ENCODE data around the gene BPTF. TPM values are rescaled to one million over a fixed set of nuclear protein-coding genes. Genes with fewer than 3 reads are reported as not detected.
"Not testable (repeated sequence)": the region's sequence is repeated elsewhere in the genome, so short reads cannot be mapped to it uniquely, and the experiment has no call there.

BPTF gene
- total RNA-seq, 1 donor from 2014 or later, result 146 TPM

DNA sequence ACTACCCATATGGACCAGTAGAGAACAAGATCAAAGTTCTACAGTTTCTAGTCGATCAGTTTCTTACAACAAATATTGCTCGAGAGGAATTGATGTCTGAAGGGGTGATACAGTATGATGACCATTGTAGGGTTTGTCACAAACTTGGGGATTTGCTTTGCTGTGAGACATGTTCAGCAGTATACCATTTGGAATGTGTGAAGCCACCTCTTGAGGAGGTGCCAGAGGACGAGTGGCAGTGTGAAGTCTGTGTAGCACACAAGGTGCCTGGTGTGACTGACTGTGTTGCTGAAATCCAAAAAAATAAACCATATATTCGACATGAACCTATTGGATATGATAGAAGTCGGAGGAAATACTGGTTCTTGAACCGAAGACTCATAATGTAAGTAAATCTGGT, 29.1 kb downstream of the BPTF start:
- Mint-ChIP-seq H3K4me1 (ENCODE audit: low read depth, unreplicated experiment) (no peaks in the 10 kb centered on the region), H3K36me3 (ENCODE audit: unreplicated experiment) (peaks cover 11% of the 10 kb centered on the region), H3K4me3 (ENCODE audit: unreplicated experiment) (no peak overlapping the region), H3K27ac (ENCODE audit: unreplicated experiment) (no peak overlapping the region), H3K9me3 (ENCODE audit: unreplicated experiment) (peaks cover 2% of the 10 kb centered on the region), H3K27me3 (ENCODE audit: unreplicated experiment) (no peaks in the 10 kb centered on the region)
- DNase-seq, result no peak
- TF ChIP-seq, protein P1, sequence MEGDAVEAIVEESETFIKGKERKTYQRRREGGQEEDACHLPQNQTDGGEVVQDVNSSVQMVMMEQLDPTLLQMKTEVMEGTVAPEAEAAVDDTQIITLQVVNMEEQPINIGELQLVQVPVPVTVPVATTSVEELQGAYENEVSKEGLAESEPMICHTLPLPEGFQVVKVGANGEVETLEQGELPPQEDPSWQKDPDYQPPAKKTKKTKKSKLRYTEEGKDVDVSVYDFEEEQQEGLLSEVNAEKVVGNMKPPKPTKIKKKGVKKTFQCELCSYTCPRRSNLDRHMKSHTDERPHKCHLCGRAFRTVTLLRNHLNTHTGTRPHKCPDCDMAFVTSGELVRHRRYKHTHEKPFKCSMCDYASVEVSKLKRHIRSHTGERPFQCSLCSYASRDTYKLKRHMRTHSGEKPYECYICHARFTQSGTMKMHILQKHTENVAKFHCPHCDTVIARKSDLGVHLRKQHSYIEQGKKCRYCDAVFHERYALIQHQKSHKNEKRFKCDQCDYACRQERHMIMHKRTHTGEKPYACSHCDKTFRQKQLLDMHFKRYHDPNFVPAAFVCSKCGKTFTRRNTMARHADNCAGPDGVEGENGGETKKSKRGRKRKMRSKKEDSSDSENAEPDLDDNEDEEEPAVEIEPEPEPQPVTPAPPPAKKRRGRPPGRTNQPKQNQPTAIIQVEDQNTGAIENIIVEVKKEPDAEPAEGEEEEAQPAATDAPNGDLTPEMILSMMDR (IDR thresholded peaks at IDR 0.05; ENCODE audit: partially characterized antibody, unreplicated experiment), result no peak

DNA sequence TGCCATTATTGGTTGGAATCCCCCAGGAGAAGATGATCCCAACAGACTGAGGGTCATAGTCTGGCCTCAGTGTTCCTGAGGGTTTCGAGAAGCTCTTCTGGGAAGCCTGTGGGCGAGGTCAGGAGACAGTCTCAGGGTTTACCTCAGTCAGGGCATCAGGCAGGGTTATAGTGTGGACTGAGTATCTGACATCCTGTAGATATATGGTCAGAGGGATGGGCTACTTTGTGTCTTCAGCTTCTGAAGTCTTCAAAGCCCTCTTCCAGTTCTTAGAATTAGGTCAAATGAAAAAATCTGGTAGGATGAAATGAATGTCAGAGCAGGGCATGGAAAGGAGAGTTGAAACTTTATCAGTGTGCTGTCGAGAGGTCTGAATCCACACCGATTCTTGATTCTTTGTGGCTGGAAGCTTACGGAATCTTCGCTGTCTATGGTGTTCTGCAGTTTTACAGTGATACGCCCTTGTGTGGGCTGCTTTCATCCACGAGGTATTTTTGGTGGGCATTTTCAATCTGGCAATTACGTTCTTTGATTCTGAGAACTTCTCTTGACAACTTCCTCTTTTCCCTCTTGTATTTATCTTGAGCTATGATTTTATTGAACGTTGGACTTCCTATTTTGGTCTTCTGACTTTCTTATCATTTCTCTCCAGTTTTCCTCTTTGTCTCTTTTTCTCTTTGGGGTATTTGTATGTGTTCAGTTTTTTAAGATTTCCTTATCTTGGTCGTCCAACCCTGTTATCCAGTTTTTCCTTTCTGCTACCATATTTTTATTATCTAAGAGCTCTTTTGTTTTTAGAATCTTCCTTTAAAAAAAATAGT, 30.4 kb downstream of the BPTF start:
- Mint-ChIP-seq H3K4me3 (ENCODE audit: unreplicated experiment) (no peak overlapping the region), H3K27me3 (ENCODE audit: unreplicated experiment) (no peaks in the 10 kb centered on the region), H3K36me3 (ENCODE audit: unreplicated experiment) (peaks cover 11% of the 10 kb centered on the region), H3K27ac (ENCODE audit: unreplicated experiment) (peak overlapping the region; percentile 0), H3K9me3 (ENCODE audit: unreplicated experiment) (peaks cover under 1% of the 10 kb centered on the region), H3K4me1 (ENCODE audit: low read depth, unreplicated experiment) (no peaks in the 10 kb centered on the region)
- DNase-seq, result no peak
- TF ChIP-seq, protein P1 (IDR thresholded peaks at IDR 0.05; ENCODE audit: partially characterized antibody, unreplicated experiment), result no peak

DNA sequence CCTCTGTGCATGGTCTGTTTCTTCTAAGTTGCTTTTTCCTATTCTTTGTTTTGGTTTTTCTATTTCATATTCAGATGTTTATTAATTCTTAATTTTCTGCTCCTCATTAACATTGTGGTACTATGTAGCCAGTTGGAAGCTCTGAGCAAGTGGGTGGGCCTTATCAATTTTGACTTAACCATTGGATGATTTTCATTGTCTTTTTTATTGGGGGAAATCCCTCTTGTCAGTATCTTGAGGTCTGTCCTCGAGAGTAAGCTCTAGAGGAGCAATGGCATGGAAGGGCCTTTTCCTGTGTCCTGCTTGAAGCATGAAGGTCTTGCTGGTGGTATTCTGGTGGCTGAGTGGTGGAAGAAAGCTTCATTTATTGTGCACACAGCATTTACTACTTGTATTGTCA, 31.1 kb downstream of the BPTF start:
- H3K36me3 Mint-ChIP-seq (ENCODE audit: unreplicated experiment), result peaks cover 11% of the 10 kb centered on the region
- not testable (repeated sequence) for H3K9me3 Mint-ChIP-seq (ENCODE audit: unreplicated experiment); H3K4me3 Mint-ChIP-seq (ENCODE audit: unreplicated experiment); H3K27me3 Mint-ChIP-seq (ENCODE audit: unreplicated experiment); H3K4me1 Mint-ChIP-seq (ENCODE audit: low read depth, unreplicated experiment); DNase-seq; H3K27ac Mint-ChIP-seq (ENCODE audit: unreplicated experiment)

DNA sequence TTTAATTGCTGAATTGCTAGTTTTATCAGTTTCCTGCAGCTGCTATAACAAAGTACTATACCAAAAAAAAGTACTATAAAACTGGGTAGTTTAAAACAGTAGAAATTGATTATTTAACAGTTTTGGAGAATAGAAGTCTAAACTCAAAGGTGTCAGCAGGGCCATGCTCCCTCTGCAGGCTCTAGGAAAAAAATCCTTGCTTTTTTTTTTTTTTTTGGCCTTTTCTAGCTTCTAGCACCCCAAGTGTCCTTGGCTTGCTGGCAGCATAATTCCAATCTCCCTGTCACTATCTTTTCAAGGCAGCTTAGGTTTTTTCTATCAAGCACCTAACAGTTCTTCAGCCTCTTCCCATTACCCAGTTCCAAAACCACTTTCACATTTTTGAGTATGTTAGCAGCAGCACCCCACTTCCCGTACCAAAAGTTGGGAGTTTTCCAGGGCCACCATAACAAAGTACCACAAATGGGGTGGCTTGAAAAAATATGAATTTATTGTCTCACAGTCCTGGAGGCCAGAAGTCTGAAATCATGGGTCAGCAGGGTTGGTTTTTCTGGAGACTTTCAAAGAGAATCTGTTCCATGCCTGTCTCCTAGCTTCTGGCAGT, 37.4 kb downstream of the BPTF start:
- no peak overlapping the region for H3K27ac Mint-ChIP-seq (ENCODE audit: unreplicated experiment)
- DNase-seq, result no peak
- TF ChIP-seq, protein P1 (IDR thresholded peaks at IDR 0.05; ENCODE audit: partially characterized antibody, unreplicated experiment), result no peak
- no peaks in the 10 kb centered on the region for H3K36me3 Mint-ChIP-seq (ENCODE audit: unreplicated experiment)
- H3K4me3 Mint-ChIP-seq (ENCODE audit: unreplicated experiment), result no peak overlapping the region
- H3K9me3 Mint-ChIP-seq (ENCODE audit: unreplicated experiment), result no peaks in the 10 kb centered on the region
- H3K27me3 Mint-ChIP-seq (ENCODE audit: unreplicated experiment), result no peaks in the 10 kb centered on the region
- H3K4me1 Mint-ChIP-seq (ENCODE audit: low read depth, unreplicated experiment), result no peaks in the 10 kb centered on the region

DNA sequence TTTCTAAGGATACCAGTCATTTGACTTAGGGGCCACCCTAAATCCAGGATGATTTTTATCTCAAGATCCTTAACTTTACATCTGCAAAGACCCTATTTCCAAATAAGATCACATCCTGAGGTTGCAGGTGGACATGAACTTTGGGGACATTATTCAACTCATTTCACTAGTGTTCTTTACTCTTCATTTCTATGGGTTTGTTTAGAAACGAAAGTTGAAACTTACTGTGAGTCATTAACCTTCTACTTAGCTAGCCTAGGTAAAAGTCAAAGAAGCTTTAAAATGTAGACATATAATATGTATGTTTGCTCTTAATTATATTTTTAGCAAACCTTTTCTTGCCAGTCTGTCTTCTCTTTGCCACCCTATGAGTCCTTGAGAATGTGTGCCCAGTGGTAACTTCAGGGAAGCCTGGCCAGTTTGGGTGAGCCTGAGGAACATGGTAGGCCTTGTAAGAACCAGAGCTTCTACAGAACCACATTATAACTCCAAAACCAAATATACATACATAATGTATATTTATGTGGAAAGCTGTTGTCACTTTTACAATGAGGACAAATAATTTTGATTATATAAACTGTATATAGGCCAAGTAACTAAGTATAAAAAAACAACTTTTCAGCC, 38.4 kb downstream of the BPTF start:
- Mint-ChIP-seq H3K36me3 (ENCODE audit: unreplicated experiment) (no peaks in the 10 kb centered on the region), H3K27me3 (ENCODE audit: unreplicated experiment) (no peaks in the 10 kb centered on the region), H3K4me3 (ENCODE audit: unreplicated experiment) (no peak overlapping the region), H3K27ac (ENCODE audit: unreplicated experiment) (peak overlapping the region; percentile 52), H3K4me1 (ENCODE audit: low read depth, unreplicated experiment) (peaks cover 1% of the 10 kb centered on the region), H3K9me3 (ENCODE audit: unreplicated experiment) (no peaks in the 10 kb centered on the region)
- TF ChIP-seq, protein P1 (IDR thresholded peaks at IDR 0.05; ENCODE audit: partially characterized antibody, unreplicated experiment), result no peak
- DNase-seq, result no peak
